Esophagus squamous epithelium (tissue), 4 donors: Measurements from ENCODE around the gene SOX8.

Experiments
- POLR2A ChIP-seq, 4 donors: fragments of 450-650 bp; IDR thresholded peaks; one replicate each; pipeline ENCODE4 v1.6.1; 2017; ENCODE audit warnings: antibody characterized with exemption in 4 of 4, mild to moderate bottlenecking in 4 of 4, moderate library complexity in 3 of 4
- TF ChIP-seq, protein P1 (sequence below), 6 experiments: fragments of 450-650 bp in 4 of 6; fragments of 200-600 bp in 2 of 6; sonication (generic) in 2 of 6; IDR thresholded peaks; one replicate each; pipeline ENCODE4 v1.5.1; 2016 to 2019; ENCODE audit warnings: antibody characterized with exemption in 6 of 6, mild to moderate bottlenecking in 4 of 6, moderate library complexity in 4 of 6

DNA sequence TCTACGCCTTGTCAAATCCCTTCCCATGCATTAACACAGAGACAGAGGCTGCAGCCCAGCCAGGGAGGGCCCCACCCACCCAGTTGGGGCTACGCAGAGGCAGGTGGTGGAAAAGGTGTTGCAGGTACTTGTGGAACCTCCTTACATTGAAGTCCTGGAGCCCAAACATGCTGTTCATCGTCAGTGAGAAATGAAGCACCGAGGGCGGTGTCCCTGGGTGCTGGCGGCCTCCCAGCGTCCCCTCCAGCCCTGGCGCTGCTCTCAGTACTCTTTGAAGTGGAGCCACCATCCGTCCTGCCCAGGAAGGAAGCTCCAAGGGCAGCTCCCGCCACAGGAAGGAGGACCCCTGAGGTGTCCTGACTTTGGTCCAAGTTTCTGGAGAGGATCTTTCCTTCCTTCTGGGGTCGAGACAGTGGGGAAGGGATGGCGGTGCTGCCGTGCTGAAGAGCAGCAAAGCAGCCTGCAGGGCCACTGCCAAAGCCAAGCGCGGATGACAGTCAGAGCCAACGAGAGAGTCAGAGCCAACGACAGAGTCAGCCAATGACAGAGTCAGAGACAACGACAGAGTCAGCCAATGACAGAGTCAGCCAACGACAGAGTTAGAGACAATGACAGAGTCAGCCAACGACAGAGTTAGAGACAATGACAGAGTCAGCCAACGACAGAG lies 34.2 kb upstream of the SOX8 start:
- TF ChIP-seq, protein P1, sequence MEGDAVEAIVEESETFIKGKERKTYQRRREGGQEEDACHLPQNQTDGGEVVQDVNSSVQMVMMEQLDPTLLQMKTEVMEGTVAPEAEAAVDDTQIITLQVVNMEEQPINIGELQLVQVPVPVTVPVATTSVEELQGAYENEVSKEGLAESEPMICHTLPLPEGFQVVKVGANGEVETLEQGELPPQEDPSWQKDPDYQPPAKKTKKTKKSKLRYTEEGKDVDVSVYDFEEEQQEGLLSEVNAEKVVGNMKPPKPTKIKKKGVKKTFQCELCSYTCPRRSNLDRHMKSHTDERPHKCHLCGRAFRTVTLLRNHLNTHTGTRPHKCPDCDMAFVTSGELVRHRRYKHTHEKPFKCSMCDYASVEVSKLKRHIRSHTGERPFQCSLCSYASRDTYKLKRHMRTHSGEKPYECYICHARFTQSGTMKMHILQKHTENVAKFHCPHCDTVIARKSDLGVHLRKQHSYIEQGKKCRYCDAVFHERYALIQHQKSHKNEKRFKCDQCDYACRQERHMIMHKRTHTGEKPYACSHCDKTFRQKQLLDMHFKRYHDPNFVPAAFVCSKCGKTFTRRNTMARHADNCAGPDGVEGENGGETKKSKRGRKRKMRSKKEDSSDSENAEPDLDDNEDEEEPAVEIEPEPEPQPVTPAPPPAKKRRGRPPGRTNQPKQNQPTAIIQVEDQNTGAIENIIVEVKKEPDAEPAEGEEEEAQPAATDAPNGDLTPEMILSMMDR (IDR thresholded peaks at IDR 0.05), result no peak
- no peak for TF ChIP-seq POLR2A (IDR thresholded peaks at IDR 0.05)
